HT1080 (cell line): ENCODE measurements around the gene ANAPC10. TPM values are rescaled to one million over a fixed set of nuclear protein-coding genes. Genes with fewer than 3 reads are reported as not detected.

Experiments used
- total RNA-seq: library from RNA; depleted of rRNA; stranded (reverse); fragments of >200 nt; shearing (Covaris generic); gene quantifications from 2 replicates; pipeline ENCODE4 v1.2.3, GENCODE V29; 2014; rRNA removed

Gene ANAPC10
- total RNA-seq, 1 experiment from 2014 or later, result 31.7 TPM

Other genes starting within 250 kb of the ANAPC10 start
- gene ABCE1, start 115 bp upstream of the ANAPC10 start, total RNA-seq, result 182 and 187 TPM in 2 replicates
- 12.8 and 15.8 TPM in 2 replicates for gene OTUD4, start 82.4 kb upstream of the ANAPC10 start, total RNA-seq